Mesenchymal stem cell (in vitro differentiated cells and primary cell): ENCODE results near the gene ALPG.
A peak's percentile ranks its signal among the peaks of the same experiment; 100 is the strongest.

Source experiments
- DNase-seq: peaks from one replicate; pipeline ENCODE4 v3.0.0-alpha.2; 2013
- H2AFZ ChIP-seq: one replicate; pipeline ENCODE4 v1.6.1; 2013; ENCODE audit warnings: low read depth, mild to moderate bottlenecking, control low read depth, inconsistent platforms, low read length, moderate library complexity
- H2AK5ac ChIP-seq: 2 replicates; pipeline ENCODE4 v1.6.1; 2013; ENCODE audit warnings: low read length, moderate library complexity, mild to moderate bottlenecking, inconsistent platforms; ENCODE audit not compliant: severe bottlenecking
- H2BK120ac ChIP-seq: one replicate; pipeline ENCODE4 v1.6.1; 2013; ENCODE audit warnings: low read depth, mild to moderate bottlenecking, inconsistent platforms, low read length, moderate library complexity
- H2BK12ac ChIP-seq, 2 experiments: one replicate each; pipeline ENCODE4 v1.6.1; 2013; ENCODE audit warnings: inconsistent platforms in 2 of 2, low read length in 2 of 2, mild to moderate bottlenecking in 2 of 2, moderate library complexity in 2 of 2, control low read depth in 1 of 2
- H2BK15ac ChIP-seq: one replicate; pipeline ENCODE4 v1.6.1; 2013; ENCODE audit warnings: mild to moderate bottlenecking, low read depth, inconsistent platforms; ENCODE audit not compliant: poor library complexity, severe bottlenecking
- H2BK5ac ChIP-seq: 2 replicates; pipeline ENCODE4 v1.6.1; 2013; ENCODE audit warnings: low read depth, mild to moderate bottlenecking, low read length, control low read depth, inconsistent platforms; ENCODE audit not compliant: poor library complexity, severe bottlenecking
- H3K14ac ChIP-seq, 2 experiments: one replicate each; pipeline ENCODE4 v1.6.1; 2013; ENCODE audit warnings: inconsistent platforms in 2 of 2, low read length in 2 of 2, control low read depth in 1 of 2, mild to moderate bottlenecking in 1 of 2, moderate library complexity in 1 of 2
- H3K18ac ChIP-seq, 2 experiments: one replicate each; pipeline ENCODE4 v1.6.1; 2013; ENCODE audit warnings: inconsistent platforms in 2 of 2, low read length in 2 of 2, control low read depth in 1 of 2, low read depth in 1 of 2, mild to moderate bottlenecking in 1 of 2
- H3K23ac ChIP-seq, 2 experiments: one replicate each; pipeline ENCODE4 v1.6.1; 2013; ENCODE audit warnings: inconsistent platforms in 2 of 2, low read length in 2 of 2, mild to moderate bottlenecking in 2 of 2, moderate library complexity in 2 of 2, control low read depth in 1 of 2
- H3K27ac ChIP-seq: 2 replicates; pipeline ENCODE4 v1.5.1; 2013; ENCODE audit warnings: mild to moderate bottlenecking, moderate library complexity, low read length, control low read depth, inconsistent platforms; ENCODE audit not compliant: poor library complexity, severe bottlenecking
- H3K27me3 ChIP-seq, 2 experiments: 2 replicates each; pipeline versions ENCODE4 v1.6.1 to v1.7.0; 2013; ENCODE audit warnings: low read length in 2 of 2, mild to moderate bottlenecking in 2 of 2, moderate library complexity in 2 of 2, control low read depth in 1 of 2, inconsistent platforms in 1 of 2; ENCODE audit not compliant: control insufficient read depth in 1 of 2, insufficient read depth in 1 of 2
- H3K36me3 ChIP-seq, 2 experiments: 2 replicates each; pipeline versions ENCODE4 v1.6.1 to v1.7.0; 2013; ENCODE audit warnings: low read length in 2 of 2, control low read depth in 1 of 2, inconsistent platforms in 1 of 2, low read depth in 1 of 2, mild to moderate bottlenecking in 1 of 2; ENCODE audit not compliant: insufficient read depth in 2 of 2, control insufficient read depth in 1 of 2
- H3K4ac ChIP-seq, 2 experiments: one replicate each; pipeline ENCODE4 v1.6.1; 2013; ENCODE audit warnings: inconsistent platforms in 2 of 2, low read length in 2 of 2, mild to moderate bottlenecking in 2 of 2, moderate library complexity in 2 of 2, control low read depth in 1 of 2, low read depth in 1 of 2
- H3K4me1 ChIP-seq: 2 replicates; pipeline ENCODE4 v1.6.1; 2013; ENCODE audit warnings: low read depth, low read length, control low read depth; ENCODE audit not compliant: control insufficient read depth, insufficient read depth
- H3K4me2 ChIP-seq: 2 replicates; pipeline ENCODE4 v1.6.1; 2013; ENCODE audit warnings: low read length, mild to moderate bottlenecking, inconsistent platforms; ENCODE audit not compliant: poor library complexity, severe bottlenecking
- H3K4me3 ChIP-seq, 2 experiments: 2 replicates each; pipeline versions ENCODE4 v1.5.1 to v1.7.0; 2013; ENCODE audit warnings: low read length in 2 of 2, mild to moderate bottlenecking in 2 of 2, control low read depth in 1 of 2, low read depth in 1 of 2; ENCODE audit not compliant: insufficient read depth in 1 of 2
- H3K79me1 ChIP-seq: replicated peaks from 2 replicates; pipeline ENCODE4 v1.6.1; 2013; ENCODE audit warnings: mild to moderate bottlenecking, control low read depth, low read length, inconsistent platforms; ENCODE audit not compliant: poor library complexity, severe bottlenecking
- H3K9ac ChIP-seq: 2 replicates; pipeline ENCODE4 v1.7.0; 2013; ENCODE audit warnings: mild to moderate bottlenecking, low read length, moderate library complexity
- H3K9me3 ChIP-seq: 2 replicates; pipeline ENCODE4 v1.7.0; 2013; ENCODE audit warnings: mild to moderate bottlenecking, low read length; ENCODE audit not compliant: control insufficient read depth
- H4K8ac ChIP-seq: one replicate; pipeline ENCODE4 v1.6.1; 2013; ENCODE audit warnings: inconsistent platforms, mild to moderate bottlenecking, low read length, moderate library complexity
- H4K91ac ChIP-seq: one replicate; pipeline ENCODE4 v1.6.1; 2013; ENCODE audit warnings: mild to moderate bottlenecking, low read length, inconsistent platforms
- WGBS: methylation state at CpG from one replicate; pipeline ENCODE4 v1.1.7; 2013; ENCODE audit warnings: mixed read lengths; 5-methylcytosine and 5-hydroxymethylcytosine counted together

ALPG gene

DNA sequence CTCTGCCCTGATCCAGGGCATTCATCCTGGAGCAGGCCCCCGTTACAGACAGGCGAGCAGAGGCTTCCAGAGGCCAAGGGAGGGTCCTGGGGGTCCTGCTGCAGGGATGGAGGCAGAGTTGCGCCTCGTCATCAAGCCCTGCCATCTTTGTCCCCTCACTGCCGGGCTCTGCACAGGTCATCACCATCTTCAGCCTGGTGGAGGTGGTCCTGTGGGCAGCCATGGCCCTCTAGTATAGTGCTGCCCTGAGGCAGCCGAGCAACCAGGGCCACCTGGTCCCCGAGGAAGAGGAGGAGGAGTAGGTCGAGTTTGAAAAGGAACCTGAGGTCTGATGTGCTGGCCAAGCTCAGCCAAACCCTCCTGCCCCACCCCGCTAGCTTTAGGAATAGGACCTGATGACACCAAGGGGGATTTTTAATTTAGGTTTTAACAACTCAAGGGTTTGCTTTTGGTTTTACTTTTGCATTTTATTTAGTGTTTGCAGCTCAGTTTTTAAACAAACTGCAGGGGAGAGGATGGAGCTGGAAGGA lies 40.5 kb downstream of the ALPG start:
- Histone ChIP-seq H2BK12ac (no peak overlapping the region), H3K4ac (no peak overlapping the region), H4K8ac (no peak overlapping the region), H3K14ac (peak overlapping the region in 1 of 2 experiments; percentile 55), H2BK15ac (no peak overlapping the region), H3K27ac (no peak overlapping the region), H3K4me2 (no peak overlapping the region), H3K27me3 (peaks cover 18 to 25% of the 10 kb centered on the region in 2 experiments), H4K91ac (no peak overlapping the region), H2BK120ac (no peak overlapping the region), H2BK5ac (no peak overlapping the region), H3K4me3 (no peak overlapping the region), H3K9me3 (no peaks in the 10 kb centered on the region), H3K4me1 (peaks cover 4% of the 10 kb centered on the region), H2AK5ac (no peak overlapping the region), H3K79me1 (no peaks in the 10 kb centered on the region), H3K36me3 (no peaks in the 10 kb centered on the region), H3K9ac (no peak overlapping the region), H3K23ac (no peak overlapping the region), H3K18ac (no peak overlapping the region), H2AFZ (no peak overlapping the region)
- no peak for DNase-seq
- WGBS, result 80% methylated on average over 9 of the region's 9 CpGs

DNA sequence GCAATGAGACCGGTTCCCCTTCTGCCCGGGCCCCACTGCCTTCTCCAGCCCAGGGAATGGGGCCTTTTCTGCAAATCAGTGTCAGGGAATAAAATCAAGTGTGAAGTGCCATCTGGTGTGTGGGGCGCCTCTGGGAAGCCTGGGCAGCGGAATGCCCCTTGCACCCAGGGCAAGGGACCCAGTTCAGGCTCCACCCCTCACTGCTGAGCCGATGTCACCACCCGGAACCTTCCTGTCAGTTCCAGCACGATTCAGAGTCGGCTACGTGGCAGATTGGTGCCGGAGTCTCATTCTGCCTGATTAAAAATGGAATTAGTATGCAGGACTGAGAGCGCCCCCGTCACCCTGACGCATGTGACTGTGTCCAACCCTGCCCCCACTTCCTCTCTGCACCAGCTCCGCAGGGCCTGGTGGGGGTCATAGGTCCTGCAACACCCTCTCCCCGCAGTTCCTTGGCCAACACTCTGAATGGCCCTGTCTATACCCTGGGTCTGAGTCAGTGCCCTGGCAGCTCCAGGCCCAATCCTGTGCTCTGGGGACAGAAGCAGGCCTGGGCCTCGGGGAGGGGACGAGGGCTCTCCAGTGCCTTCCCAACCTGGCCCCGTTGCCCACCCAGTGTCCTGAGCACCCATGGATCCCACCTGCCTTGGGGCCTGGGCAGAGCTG lies 41.1 kb downstream of the ALPG start:
- Histone ChIP-seq H2AFZ (no peak overlapping the region), H2AK5ac (no peak overlapping the region), H3K14ac (no peak overlapping the region), H2BK15ac (no peak overlapping the region), H3K23ac (no peak overlapping the region), H3K27ac (no peak overlapping the region), H2BK12ac (no peak overlapping the region), H3K79me1 (no peaks in the 10 kb centered on the region), H3K9me3 (no peaks in the 10 kb centered on the region), H3K4me2 (no peak overlapping the region), H3K4ac (no peak overlapping the region), H2BK5ac (no peak overlapping the region), H4K8ac (no peak overlapping the region), H3K9ac (no peak overlapping the region), H3K36me3 (no peaks in the 10 kb centered on the region), H2BK120ac (no peak overlapping the region), H3K27me3 (peaks cover 18 to 25% of the 10 kb centered on the region in 2 experiments), H3K4me3 (no peak overlapping the region), H3K18ac (no peak overlapping the region), H3K4me1 (peaks cover 4% of the 10 kb centered on the region), H4K91ac (no peak overlapping the region)
- DNase-seq, result no peak
- 83% methylated on average over 18 of the region's 18 CpGs for WGBS

DNA sequence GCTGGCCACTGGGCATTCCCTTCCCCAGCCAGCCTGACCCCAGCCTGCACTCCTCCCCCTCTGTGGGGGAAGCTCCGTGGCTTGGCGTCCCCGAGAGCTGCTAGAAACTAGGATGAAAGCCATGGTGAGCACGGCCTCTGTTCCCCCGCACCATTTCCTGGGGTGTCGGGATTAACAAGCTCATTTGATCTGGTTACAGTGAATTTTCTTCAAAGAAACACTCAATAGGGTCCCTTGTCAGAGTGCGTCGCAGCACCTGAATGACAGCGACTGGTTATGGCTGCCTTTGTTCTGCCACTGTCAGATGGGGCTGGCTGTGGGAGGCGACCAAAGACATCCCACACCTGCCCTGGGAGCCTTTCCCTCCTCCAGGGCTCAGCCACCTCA lies 41.7 kb downstream of the ALPG start:
- Histone ChIP-seq H2BK15ac (no peak overlapping the region), H3K9me3 (no peaks in the 10 kb centered on the region), H4K91ac (no peak overlapping the region), H3K23ac (no peak overlapping the region), H2AFZ (no peak overlapping the region), H2BK120ac (no peak overlapping the region), H3K4me2 (no peak overlapping the region), H3K9ac (no peak overlapping the region), H2BK12ac (no peak overlapping the region), H3K4me3 (no peak overlapping the region), H3K4ac (no peak overlapping the region), H3K79me1 (no peaks in the 10 kb centered on the region), H3K14ac (no peak overlapping the region), H3K27me3 (peaks cover 20 to 29% of the 10 kb centered on the region in 2 experiments), H2BK5ac (no peak overlapping the region), H3K36me3 (no peaks in the 10 kb centered on the region), H3K27ac (no peak overlapping the region), H2AK5ac (no peak overlapping the region), H4K8ac (no peak overlapping the region), H3K18ac (no peak overlapping the region), H3K4me1 (peaks cover 4% of the 10 kb centered on the region)
- WGBS, result 87% methylated on average over 8 of the region's 10 CpGs
- DNase-seq, result no peak

DNA sequence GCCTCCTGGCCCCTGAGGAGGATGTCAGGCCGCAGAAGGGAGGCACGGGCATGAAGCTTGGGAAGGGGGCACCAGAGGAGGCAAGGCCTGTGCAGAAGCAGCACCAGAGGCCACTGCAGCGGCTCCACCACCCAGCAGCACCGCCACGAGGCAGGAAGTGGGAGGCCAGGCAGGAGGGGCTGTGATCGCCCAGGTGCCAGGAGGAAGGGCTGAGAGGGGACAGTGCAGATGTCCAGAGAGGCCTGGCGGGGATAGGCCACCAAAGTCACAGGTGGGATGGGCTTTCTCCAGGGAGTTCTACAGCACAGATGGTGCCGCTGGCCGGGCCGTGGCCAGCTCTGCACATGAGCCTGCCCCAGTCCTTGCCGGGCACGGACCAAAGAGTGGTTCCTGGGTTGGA lies 43.3 kb downstream of the ALPG start:
- no peak overlapping the region for H3K4me2 ChIP-seq
- H2BK12ac ChIP-seq, result no peak overlapping the region
- H3K23ac ChIP-seq, result no peak overlapping the region
- no peak overlapping the region for H2BK15ac ChIP-seq
- no peak overlapping the region for H2BK5ac ChIP-seq
- H3K27ac ChIP-seq, result no peak overlapping the region
- DNase-seq, result no peak
- no peak overlapping the region for H3K9ac ChIP-seq
- H2BK120ac ChIP-seq, result no peak overlapping the region
- H2AFZ ChIP-seq, result no peak overlapping the region
- peaks cover 32 to 40% of the 10 kb centered on the region in 2 experiments for H3K27me3 ChIP-seq
- no peak overlapping the region for H3K14ac ChIP-seq
- H3K18ac ChIP-seq, result no peak overlapping the region
- no peak overlapping the region for H3K4ac ChIP-seq
- no peak overlapping the region for H2AK5ac ChIP-seq
- no peak overlapping the region for H3K4me3 ChIP-seq
- H3K4me1 ChIP-seq, result no peaks in the 10 kb centered on the region
- no peaks in the 10 kb centered on the region for H3K79me1 ChIP-seq
- H3K9me3 ChIP-seq, result no peaks in the 10 kb centered on the region
- no peaks in the 10 kb centered on the region for H3K36me3 ChIP-seq
- no peak overlapping the region for H4K8ac ChIP-seq
- H4K91ac ChIP-seq, result no peak overlapping the region
- 70% methylated on average over 12 of the region's 12 CpGs for WGBS
